Activated gamma-delta T cell treated with anti-CD3 and anti-CD28 coated beads, Interleukin-2, amount 50 U/mL, for 16 hours (primary cell): ENCODE data around the gene AEBP2.
"Not testable (repeated sequence)": the region's sequence is repeated elsewhere in the genome, so short reads cannot be mapped to it uniquely, and the experiment has no call there.

Experiments
- DNase-seq: peaks from one replicate; pipeline ENCODE4 v3.0.0-alpha.2; 2020; ENCODE audit warnings: low read depth

AEBP2 gene

GRCh38 chr12:19439059-19440018 lies at the start of gene AEBP2:
TSS of gene AEBP2 (plus strand) at chr12:19439492. CDS start at chr12:19439700, 208 bp downstream.
- DNase-seq = peak; percentile 86

DNA sequence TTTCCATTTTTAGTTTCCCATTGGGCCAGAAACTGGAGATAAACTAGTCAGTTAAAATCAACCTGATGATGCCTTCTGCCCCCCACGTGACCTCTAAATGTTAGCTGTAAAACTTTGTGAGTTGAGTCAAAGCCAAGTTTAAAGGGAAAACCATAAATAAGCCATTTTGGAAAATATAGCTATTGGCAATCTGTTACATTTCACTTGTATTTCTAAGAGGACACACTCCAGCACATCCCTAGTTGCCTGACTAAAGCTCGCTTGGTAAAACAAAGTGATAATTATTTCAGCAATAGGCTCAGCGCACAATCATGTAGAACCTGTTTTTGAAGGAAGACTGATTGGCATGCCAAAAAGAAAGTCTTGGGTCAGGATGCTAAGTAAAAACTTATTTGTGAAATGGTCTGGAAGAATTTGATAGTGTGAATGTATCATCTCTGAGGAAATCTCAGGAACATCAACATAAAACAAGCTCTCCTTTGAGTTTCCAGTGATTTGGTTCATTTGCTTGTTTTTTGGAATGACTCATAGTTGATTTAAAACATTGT lies 49.2 kb upstream of the AEBP2 start:
- no peak for DNase-seq

DNA sequence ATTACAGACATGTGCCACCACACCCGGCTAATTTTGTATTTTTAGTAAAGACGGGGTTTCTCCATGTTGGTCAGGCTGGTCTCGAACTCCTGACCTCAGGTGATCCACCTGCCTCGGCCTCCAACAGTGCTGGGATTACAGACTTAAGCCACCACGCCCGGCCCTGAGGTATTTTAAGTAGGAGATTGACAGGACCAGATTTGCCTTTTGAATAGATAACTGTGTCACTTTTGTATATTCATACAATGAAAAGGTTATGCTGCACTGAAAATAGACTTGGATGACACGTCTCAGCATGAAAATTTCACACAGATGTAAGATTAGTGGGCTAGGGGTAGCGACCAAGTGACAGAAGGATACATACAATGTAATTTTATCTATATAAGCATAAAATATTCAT lies 46.6 kb upstream of the AEBP2 start:
- not testable (repeated sequence) for DNase-seq

GRCh38 chr12:19394385-19394784 lies 44.9 kb upstream of the AEBP2 start:
- DNase-seq = no peak

GRCh38 chr12:19397534-19397933 lies 41.8 kb upstream of the AEBP2 start:
- no peak for DNase-seq

DNA sequence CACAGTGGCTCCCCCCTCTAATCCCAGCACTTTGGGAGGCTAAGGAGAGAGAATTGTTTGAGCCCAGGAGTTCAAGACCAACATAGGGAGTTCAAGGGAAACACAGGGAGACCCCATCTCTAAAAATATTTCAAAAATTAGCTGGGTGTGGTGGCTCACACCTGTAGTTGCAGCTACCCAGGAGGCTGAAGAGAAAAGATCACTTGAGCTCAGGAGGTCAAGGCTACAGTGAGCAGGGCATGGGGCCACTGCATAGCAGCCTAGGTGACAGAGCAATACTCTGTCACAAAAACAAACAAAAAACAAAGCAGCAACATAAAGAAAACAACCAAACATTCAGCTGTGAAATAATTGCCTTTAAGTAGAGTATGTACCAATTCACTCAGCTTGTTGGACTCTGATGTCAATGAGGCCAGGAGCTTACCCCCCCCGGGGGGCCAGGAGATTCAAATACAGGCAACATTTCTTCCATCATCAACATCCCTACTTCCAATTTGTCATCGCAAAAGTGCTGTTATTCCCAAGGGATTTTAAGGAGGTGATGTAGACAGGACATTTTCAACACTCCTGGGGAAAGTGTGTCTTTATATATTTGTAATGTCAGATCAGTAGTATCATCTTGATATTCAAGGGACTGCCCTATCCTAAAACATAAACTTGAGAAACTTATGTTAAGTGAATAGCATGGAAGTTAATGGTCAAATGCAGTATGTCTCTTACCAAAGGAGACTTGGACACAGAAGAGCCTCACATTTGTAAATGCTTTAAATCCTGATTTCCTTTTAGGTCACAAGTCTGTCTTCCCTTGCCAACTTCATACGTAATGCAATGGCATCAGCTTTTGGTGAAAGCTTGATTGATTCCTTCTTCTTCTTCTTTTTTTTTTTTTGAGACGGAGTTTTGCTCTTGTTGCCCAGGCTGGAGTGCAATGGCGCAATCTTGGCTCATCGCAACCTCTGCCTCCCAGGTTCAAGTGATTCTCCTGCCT lies 40.6 kb upstream of the AEBP2 start:
- DNase-seq = no peak

GRCh38 chr12:19400649-19401285 lies 38.5 kb upstream of the AEBP2 start:
- DNase-seq = not testable (repeated sequence)

DNA sequence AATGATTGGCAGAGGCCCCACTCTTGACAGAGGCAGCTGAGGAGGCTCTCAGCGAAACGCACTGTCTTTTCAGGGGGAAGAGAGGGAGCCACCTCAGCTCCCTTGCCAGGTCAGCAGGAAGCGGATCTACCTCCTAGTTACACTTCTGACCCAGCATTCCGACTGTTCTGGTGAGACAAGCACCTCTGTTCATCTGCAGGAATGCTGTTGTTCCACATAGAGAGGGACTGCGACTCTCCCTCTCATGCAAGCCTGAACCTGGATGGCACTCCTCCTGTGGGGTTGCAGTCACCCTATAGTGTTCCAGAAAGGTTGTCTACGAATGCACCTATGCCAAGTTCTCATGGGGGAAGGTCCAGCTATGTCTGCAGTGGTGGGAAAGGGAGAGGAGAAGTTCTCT lies 37.1 kb upstream of the AEBP2 start:
- DNase-seq = no peak

DNA sequence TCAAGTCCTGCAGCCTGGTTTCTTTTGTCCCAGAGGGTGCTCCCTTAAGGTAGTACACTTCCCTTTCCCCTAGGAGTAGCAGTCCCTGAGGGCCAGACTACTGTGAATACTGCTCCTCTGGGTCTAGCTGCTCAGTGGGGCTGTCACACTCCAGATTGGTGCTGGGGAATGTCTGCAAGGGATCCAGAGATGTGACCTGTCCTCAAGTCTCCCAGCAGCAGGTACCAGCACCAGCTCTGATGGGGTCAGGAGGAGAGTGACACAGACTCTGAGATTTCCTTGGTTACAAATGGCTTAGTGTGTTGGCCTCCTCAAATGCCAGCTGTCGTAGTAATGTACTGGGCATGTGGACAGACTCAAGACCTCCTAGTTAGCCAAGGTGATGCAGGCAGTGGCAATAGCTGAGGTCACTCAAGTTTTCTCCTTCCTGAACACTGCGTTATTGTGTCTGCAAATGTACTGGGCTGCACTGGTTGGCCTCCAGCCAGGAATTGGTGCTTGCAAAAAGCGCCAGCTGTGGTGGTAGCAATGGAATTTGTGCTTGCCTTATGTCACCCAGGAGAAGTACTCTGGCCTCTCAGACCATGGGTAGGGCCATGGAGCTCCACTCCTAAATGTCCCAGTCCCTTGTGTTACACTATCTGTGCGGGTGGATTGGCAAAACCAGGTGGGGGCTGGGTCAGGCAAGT lies 36.4 kb upstream of the AEBP2 start:
- DNase-seq = no peak

DNA sequence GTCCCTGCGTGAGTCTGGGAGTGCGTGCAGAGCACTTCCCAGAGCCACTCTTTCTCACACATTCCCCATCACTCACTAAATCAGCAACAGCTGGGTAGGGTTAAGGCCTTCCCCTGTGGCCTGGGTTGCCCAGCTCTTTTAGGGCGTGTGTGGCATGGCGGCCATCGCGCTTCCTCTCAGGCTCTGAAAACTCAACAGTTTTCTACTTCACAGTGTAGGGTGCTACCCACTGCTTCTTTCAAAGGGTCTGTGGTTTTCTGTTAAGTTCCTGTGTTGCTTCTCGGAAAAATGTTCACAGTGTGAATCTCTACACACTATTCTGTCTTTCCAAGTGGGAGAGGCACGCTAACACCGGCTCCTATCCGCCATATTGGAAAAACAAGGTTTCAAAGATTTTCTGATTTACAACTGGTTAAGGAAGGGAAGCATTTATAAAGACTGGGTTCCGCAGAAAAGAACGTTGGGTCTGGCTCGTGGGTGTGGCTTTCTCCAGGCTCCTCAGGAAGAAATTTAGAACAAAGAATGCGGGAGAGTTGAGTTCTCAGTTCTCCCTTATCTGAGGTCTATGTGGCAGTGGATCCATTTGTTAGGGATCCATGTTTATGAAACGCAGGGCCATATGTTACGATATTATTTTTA lies 34.9 kb upstream of the AEBP2 start:
- peak; percentile 8 for DNase-seq

DNA sequence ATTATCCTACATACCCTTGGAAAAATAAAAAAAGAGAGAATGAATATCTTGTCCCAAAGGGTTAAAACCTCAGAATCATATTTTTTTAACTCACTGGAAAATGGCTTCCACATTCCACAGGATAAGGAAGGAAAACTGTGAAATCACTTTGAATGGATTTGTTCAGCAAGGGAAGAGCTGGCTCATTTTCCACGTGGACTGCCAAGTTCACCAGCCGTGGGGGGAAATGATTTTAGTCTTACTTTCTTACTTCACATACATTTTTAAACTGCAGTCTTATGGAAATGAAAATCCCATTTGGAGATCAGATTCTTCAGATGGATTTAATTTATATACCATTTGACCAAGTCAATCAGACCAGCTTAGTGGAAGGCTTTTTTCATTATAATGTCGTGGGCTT lies 29.9 kb upstream of the AEBP2 start:
- no peak for DNase-seq

GRCh38 chr12:19410211-19410610 lies 29.1 kb upstream of the AEBP2 start:
- no peak for DNase-seq

- no peak for DNase-seq
Observed at GRCh38 chr12:19410629-19411185, 28.6 kb upstream of the AEBP2 start.

GRCh38 chr12:19411234-19412204 lies 27.8 kb upstream of the AEBP2 start:
- DNase-seq = no peak

- no peak for DNase-seq
Observed at GRCh38 chr12:19412844-19413243, 26.4 kb upstream of the AEBP2 start.

- DNase-seq = not testable (repeated sequence)
Observed at GRCh38 chr12:19413582-19413981, 25.7 kb upstream of the AEBP2 start.

DNA sequence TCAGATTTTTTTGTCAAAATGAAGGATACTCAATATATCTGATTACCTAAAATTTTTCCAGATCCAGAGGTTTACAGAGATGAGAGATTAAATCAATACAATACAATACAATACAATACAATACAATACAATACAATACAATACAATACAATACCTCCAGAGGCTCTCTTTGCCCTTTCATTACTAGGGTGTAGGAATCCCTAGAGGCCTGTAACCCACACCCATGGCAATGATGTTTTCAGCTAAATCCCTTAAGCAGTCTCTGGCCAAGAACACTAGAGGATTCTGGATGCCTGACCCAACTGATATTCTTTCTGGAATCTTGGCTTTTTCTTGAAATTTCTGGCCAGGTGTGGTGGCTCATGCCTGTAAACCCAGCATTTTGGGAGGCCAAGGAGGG lies 23.7 kb upstream of the AEBP2 start:
- no peak for DNase-seq

DNA sequence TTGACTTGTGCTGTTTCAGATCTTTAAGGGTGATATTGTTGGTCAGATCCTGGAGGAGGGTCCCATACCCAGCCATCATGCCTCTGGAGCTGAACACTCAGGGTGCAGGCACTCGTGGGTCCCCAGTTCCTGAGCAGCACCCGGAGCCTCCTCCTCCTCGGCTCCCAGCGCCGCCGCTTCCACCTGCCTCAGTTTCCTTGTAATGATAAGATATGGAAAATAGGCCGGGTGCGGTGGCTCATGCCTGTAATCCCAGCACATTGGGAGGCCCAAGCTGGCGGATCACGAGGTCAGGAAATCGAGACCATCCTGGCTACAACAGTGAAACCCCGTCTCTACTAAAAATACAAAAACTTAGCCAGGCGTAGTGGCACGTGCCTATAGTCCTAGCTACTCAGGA lies 20.2 kb upstream of the AEBP2 start:
- DNase-seq = no peak
